ENCODE measurements around the gene TRMT44. TPM values are rescaled to one million over a fixed set of nuclear protein-coding genes. Genes with fewer than 3 reads are reported as not detected.

Gene TRMT44, protein sequence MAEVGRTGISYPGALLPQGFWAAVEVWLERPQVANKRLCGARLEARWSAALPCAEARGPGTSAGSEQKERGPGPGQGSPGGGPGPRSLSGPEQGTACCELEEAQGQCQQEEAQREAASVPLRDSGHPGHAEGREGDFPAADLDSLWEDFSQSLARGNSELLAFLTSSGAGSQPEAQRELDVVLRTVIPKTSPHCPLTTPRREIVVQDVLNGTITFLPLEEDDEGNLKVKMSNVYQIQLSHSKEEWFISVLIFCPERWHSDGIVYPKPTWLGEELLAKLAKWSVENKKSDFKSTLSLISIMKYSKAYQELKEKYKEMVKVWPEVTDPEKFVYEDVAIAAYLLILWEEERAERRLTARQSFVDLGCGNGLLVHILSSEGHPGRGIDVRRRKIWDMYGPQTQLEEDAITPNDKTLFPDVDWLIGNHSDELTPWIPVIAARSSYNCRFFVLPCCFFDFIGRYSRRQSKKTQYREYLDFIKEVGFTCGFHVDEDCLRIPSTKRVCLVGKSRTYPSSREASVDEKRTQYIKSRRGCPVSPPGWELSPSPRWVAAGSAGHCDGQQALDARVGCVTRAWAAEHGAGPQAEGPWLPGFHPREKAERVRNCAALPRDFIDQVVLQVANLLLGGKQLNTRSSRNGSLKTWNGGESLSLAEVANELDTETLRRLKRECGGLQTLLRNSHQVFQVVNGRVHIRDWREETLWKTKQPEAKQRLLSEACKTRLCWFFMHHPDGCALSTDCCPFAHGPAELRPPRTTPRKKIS
- polyA plus RNA-seq (2013, experiment 1 of 2), result 9.0 TPM
- 12.2 TPM for polyA plus RNA-seq (2013, experiment 2 of 2)

DNA sequence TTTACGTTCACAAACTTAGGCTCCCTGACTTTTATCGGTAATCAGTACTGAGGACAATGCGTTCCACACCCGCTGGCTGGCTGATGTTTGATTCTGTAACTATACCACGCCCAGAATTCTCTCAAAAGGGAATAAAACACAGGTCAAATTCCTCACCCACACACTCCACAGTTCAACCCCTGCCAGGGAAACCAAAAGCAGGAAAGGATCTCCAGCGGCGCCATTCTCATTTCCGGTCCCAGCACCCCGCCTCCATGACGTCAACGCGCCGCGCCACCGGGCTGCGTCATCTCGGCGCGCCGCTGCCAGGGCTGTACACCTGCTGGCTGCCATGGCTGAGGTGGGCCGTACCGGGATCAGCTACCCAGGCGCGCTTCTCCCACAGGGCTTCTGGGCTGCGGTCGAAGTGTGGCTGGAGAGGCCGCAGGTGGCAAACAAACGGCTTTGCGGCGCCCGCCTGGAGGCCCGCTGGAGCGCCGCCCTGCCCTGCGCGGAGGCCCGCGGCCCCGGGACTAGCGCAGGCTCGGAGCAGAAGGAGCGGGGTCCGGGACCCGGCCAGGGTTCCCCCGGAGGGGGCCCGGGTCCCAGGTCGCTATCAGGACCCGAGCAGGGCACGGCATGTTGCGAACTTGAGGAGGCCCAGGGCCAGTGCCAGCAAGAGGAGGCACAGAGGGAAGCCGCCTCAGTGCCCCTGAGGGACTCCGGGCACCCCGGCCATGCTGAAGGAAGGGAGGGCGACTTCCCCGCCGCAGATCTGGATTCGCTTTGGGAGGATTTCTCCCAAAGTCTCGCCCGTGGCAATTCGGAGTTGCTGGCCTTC is at the start of gene TRMT44, which contains the start of gene ACOX3:
TSS of gene TRMT44 (plus strand) at position 286 of the 820 bp plus-strand sequence. CDS start at position 332, 46 bp downstream.
TSS of gene ACOX3 (minus strand) at position 232 of the 820 bp plus-strand sequence. CDS start 24,202 bp downstream, outside the sequence.
- Histone ChIP-seq H3K27ac (ENCODE audit: low read depth, low read length) (peak within 1 kb of the TSS; percentile 88), H3K36me3 (ENCODE audit: insufficient read depth, low read length) (no peaks in the 10 kb centered on the region), H3K4me1 (ENCODE audit: insufficient read depth, low read length) (peaks cover 11% of the 10 kb centered on the region; the same call in 1 of the 2 replicates)

DNA sequence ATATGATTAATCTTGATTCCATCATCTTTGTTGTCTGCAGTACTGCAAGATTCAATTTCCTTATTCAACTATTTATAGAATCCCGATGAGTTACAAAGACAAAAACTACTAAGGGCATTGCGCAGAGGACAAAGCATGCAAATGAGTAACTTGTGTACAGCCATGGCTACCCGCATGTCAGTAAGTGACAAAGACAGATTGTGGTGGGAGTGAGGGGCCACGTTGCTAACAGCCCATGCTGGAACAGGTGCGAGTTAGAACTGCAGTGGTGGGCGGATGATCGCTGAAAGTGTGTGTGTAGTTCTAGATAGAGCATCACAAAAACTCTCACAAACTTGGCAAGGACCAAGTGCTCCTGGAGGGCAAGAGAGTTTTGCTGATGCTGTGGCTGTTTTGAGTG is 49.5 kb upstream of the TRMT44 start:
- H3K4me1 ChIP-seq (ENCODE audit: insufficient read depth, low read length), result peaks cover 8% of the 10 kb centered on the region; the same call in 1 of the 2 replicates
- no peaks in the 10 kb centered on the region for H3K9me3 ChIP-seq (ENCODE audit: insufficient read depth, low read depth, low read length)
- H3K36me3 ChIP-seq (ENCODE audit: insufficient read depth, low read length), result no peaks in the 10 kb centered on the region
- no peak overlapping the region for H3K9ac ChIP-seq (ENCODE audit: low read depth, low read length)
- no peak overlapping the region for H3K27ac ChIP-seq (ENCODE audit: low read depth, low read length)
- H3K4me3 ChIP-seq (ENCODE audit: low read length), result no peak overlapping the region
- 92% methylated on average over 7 of the region's 7 CpGs for WGBS
- no peaks in the 10 kb centered on the region for H3K27me3 ChIP-seq (ENCODE audit: insufficient read depth, low read length)

More for the DNA sequence above, at the start of gene TRMT44, which contains the start of gene ACOX3:
- Histone ChIP-seq H3K27me3 (ENCODE audit: insufficient read depth, low read length) (no peaks in the 10 kb centered on the region), H3K4me3 (ENCODE audit: low read length) (peak within 1 kb of the TSS; percentile 71), H3K9ac (ENCODE audit: low read depth, low read length) (peak within 1 kb of the TSS; percentile 76), H3K9me3 (ENCODE audit: insufficient read depth, low read depth, low read length) (peaks cover 5% of the 10 kb centered on the region; the same call in 1 of the 2 replicates)
- WGBS, result under 1% methylated on average over 60 of the region's 60 CpGs

DNA sequence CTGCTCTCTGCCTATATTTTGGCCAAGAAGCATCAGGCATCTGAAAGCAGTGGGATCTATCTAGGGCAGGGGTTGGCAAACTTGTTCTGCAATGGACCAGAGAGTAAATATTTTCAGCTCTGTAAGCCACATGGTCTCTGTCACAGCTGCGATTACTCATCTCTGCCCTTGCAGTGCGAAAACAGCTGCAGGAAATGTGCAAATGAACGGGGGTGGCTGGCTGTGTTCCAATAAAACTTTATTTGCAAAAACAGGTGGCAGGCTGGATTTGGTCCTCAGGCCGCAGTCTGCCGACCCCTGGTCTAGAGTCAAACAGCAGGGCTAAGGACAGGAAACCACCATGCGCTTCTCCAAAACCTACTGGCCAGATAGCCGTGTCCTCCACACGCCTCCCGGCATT is 48.6 kb upstream of the TRMT44 start:
- Histone ChIP-seq H3K27me3 (ENCODE audit: insufficient read depth, low read length) (no peaks in the 10 kb centered on the region), H3K4me3 (ENCODE audit: low read length) (no peak overlapping the region), H3K9ac (ENCODE audit: low read depth, low read length) (no peak overlapping the region), H3K36me3 (ENCODE audit: insufficient read depth, low read length) (no peaks in the 10 kb centered on the region), H3K27ac (ENCODE audit: low read depth, low read length) (no peak overlapping the region), H3K9me3 (ENCODE audit: insufficient read depth, low read depth, low read length) (no peaks in the 10 kb centered on the region), H3K4me1 (ENCODE audit: insufficient read depth, low read length) (peaks cover 10% of the 10 kb centered on the region; the same call in 1 of the 2 replicates)
- WGBS, result 92% methylated on average over 9 of the region's 9 CpGs

DNA sequence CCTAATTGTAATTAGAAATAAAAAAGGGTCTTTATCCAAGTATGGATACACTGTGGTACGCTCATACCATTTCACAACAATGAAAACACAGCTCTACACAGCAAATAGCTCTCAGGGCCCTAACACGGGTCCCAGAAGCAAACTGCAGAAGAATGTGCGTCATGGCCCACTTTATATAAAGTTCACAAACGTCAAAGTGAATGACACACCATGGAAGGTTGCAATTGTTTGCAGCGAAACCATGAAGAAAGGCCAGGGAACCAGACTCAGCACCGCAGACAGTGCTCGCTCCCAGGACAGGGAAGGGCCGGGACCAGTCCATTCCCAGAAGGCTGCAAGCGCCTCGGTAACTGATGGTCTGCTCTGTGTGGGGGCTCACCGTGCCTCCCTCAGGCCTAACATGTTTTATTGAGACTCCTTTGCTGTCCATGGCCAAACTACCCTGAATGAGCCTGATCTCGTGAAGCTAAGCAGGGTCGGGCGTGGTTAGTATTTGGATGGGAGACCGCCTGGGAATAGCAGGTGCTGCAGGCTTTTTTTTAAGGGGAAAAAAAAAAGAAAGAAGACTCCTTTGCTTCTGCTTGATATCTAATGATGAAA is 47.9 kb upstream of the TRMT44 start:
- Histone ChIP-seq H3K4me3 (ENCODE audit: low read length) (no peak overlapping the region), H3K9ac (ENCODE audit: low read depth, low read length) (no peak overlapping the region), H3K36me3 (ENCODE audit: insufficient read depth, low read length) (no peaks in the 10 kb centered on the region), H3K9me3 (ENCODE audit: insufficient read depth, low read depth, low read length) (no peaks in the 10 kb centered on the region), H3K27me3 (ENCODE audit: insufficient read depth, low read length) (no peaks in the 10 kb centered on the region), H3K27ac (ENCODE audit: low read depth, low read length) (no peak overlapping the region), H3K4me1 (ENCODE audit: insufficient read depth, low read length) (peaks cover 13% of the 10 kb centered on the region; the same call in 1 of the 2 replicates)
- WGBS, result 85% methylated on average over 15 of the region's 15 CpGs

DNA sequence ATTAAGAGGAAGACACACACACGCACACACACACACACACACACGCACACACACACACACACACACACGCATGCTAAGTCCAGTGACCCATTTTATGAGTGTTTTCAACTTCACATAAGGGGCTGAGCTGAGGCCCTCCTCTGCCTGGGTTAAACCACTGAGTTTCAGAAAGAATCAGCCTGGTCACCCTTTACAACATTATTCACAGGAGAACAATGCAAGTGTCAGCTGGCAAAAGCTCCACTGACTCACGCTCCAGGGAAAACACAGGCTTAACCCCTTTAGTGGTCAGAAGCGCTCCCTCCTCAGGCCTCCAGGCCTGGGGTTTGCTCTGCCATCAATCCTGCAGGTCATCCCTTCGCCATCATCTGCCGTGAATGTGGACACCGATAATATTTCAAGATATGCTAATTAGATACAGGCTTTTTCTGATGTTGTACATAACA is 47.0 kb upstream of the TRMT44 start:
- H3K27me3 ChIP-seq (ENCODE audit: insufficient read depth, low read length), result no peaks in the 10 kb centered on the region
- no peak overlapping the region; the same call in 1 of the 2 replicates for H3K9ac ChIP-seq (ENCODE audit: low read depth, low read length)
- no peaks in the 10 kb centered on the region for H3K9me3 ChIP-seq (ENCODE audit: insufficient read depth, low read depth, low read length)
- 74% methylated on average over 8 of the region's 8 CpGs for WGBS
- H3K27ac ChIP-seq (ENCODE audit: low read depth, low read length), result no peak overlapping the region
- H3K4me1 ChIP-seq (ENCODE audit: insufficient read depth, low read length), result peaks cover 13% of the 10 kb centered on the region; the same call in 1 of the 2 replicates
- H3K4me3 ChIP-seq (ENCODE audit: low read length), result no peak overlapping the region
- no peaks in the 10 kb centered on the region for H3K36me3 ChIP-seq (ENCODE audit: insufficient read depth, low read length)

DNA sequence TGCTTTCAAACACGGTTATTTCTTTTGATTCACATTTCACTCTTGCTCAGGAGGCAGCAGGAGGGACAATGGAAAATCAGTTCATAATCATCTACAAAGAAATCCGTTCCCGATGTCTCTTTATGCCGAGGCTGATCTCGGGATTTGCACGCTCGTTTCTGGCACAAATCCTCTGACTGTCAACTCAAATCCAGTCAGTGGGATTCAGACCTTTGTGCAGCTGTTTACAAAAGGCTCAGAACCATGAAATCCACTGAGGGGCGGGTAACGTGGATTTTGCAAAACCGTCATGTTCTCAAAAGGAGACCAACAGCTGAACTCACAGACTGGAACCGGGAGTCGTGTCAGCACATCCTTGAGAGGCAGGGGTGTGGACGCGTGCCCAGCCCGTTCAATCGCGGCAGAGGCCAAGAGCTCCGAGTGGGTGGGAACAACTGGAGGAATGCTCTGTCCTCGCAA is 46.5 kb upstream of the TRMT44 start:
- H3K4me1 ChIP-seq (ENCODE audit: insufficient read depth, low read length), result peaks cover 13% of the 10 kb centered on the region; the same call in 1 of the 2 replicates

DNA sequence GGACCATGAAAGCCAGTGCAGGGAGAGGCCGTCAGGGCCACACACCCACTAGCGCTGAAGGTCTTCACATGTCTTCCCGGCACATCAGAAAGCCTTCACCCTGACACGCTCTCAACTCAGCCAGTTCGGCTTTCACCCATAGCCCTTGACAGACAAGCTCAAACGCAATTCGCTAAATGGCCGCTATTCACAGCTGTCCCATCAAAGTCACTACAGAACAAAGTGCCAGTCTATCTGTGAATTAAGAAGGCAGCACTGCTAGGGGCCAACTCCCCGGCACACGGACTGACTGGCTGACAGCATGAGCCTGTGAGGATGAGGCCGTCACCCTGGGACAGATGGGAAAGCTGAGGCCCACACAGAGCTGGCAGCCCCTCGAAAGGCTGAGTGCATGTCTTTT is 45.8 kb upstream of the TRMT44 start:
- peaks cover 13% of the 10 kb centered on the region; the same call in 1 of the 2 replicates for H3K4me1 ChIP-seq (ENCODE audit: insufficient read depth, low read length)
- no peaks in the 10 kb centered on the region for H3K9me3 ChIP-seq (ENCODE audit: insufficient read depth, low read depth, low read length)
- no peaks in the 10 kb centered on the region for H3K27me3 ChIP-seq (ENCODE audit: insufficient read depth, low read length)
- no peak overlapping the region for H3K27ac ChIP-seq (ENCODE audit: low read depth, low read length)
- H3K36me3 ChIP-seq (ENCODE audit: insufficient read depth, low read length), result no peaks in the 10 kb centered on the region
- no peak overlapping the region for H3K9ac ChIP-seq (ENCODE audit: low read depth, low read length)
- WGBS, result 92% methylated on average over 12 of the region's 12 CpGs
- H3K4me3 ChIP-seq (ENCODE audit: low read length), result no peak overlapping the region

More for the DNA sequence above, 46.5 kb upstream of the TRMT44 start:
- Histone ChIP-seq H3K27me3 (ENCODE audit: insufficient read depth, low read length) (no peaks in the 10 kb centered on the region), H3K9me3 (ENCODE audit: insufficient read depth, low read depth, low read length) (no peaks in the 10 kb centered on the region), H3K4me3 (ENCODE audit: low read length) (no peak overlapping the region), H3K9ac (ENCODE audit: low read depth, low read length) (peak overlapping the region; percentile 22; the same call in 1 of the 2 replicates), H3K36me3 (ENCODE audit: insufficient read depth, low read length) (no peaks in the 10 kb centered on the region), H3K27ac (ENCODE audit: low read depth, low read length) (no peak overlapping the region)
- WGBS, result 91% methylated on average over 19 of the region's 19 CpGs

DNA sequence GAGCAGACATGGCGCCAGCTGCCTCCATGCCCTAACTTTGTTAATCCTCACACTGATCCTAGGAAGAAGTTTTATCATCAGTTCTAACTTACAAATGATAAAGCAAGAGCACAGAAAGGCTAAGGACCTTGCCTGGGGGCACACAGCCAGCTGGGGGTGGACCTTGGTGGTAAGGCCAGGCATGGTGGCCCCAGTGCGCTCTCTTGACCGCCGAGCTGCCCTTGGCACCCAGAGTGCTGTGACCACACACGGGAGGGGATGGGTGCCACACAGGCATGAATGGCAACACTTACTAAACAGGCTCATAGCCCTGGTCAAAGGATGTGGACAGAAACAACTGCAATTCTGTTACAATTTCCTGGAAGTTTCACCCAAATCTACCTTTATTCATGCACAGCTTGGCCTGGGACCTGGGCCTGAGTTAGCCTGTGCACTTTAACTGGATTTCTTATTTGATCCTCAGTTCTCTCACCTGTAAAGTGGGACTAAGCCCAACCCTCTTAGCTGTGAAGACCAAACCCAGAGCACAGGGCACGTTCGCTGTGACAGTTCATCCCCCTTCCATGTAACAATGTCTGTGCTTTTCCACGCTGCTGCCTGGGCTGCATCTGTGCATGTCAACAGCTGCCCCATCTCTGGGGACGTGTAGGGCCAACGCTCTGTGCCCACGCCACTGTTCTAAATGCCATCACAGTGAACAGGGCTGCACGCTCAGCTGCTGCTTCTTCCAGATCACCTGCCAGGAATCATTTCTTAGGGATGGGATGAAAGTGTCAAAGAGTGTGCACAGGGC is 44.9 kb upstream of the TRMT44 start:
- 96% methylated on average over 12 of the region's 12 CpGs for WGBS
- H3K9ac ChIP-seq (ENCODE audit: low read depth, low read length), result no peak overlapping the region

DNA sequence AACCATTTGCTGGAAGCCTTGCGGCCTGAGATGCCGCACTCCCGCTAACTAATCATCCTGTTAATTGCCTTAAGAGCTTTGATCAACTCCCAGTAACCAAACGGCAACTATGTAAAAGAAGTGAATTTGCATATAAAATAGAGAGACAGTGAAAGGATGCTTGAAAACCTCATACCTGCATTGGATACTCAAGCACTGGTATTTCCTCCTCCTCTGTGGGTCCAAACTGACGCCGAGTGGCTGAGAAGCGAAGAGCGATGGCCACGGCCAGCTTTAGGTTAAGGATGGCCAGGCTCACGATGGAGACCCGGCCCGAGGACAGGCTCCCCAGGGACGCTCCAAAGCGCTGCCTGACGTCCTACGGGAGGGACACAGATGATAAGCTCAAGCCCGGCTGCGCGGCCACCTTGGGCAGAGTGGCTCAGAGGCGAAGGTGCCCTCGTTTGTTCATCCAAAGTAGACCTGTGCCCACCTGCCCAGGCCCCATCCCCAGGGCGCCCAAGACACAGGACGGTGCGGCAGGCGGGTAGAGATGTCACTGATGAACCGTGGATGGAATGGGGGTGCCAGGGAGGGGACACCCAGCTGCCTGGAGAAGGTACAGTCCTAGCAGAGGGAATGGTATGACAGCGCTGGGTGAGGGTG is 43.7 kb upstream of the TRMT44 start:
- Histone ChIP-seq H3K27me3 (ENCODE audit: insufficient read depth, low read length) (no peaks in the 10 kb centered on the region), H3K36me3 (ENCODE audit: insufficient read depth, low read length) (no peaks in the 10 kb centered on the region), H3K9me3 (ENCODE audit: insufficient read depth, low read depth, low read length) (no peaks in the 10 kb centered on the region), H3K9ac (ENCODE audit: low read depth, low read length) (no peak overlapping the region), H3K27ac (ENCODE audit: low read depth, low read length) (no peak overlapping the region), H3K4me1 (ENCODE audit: insufficient read depth, low read length) (peaks cover 13% of the 10 kb centered on the region; the same call in 1 of the 2 replicates), H3K4me3 (ENCODE audit: low read length) (no peak overlapping the region)
- WGBS, result 74% methylated on average over 27 of the region's 27 CpGs

More for the DNA sequence above, 44.9 kb upstream of the TRMT44 start:
- H3K27me3 ChIP-seq (ENCODE audit: insufficient read depth, low read length), result no peaks in the 10 kb centered on the region
- H3K9me3 ChIP-seq (ENCODE audit: insufficient read depth, low read depth, low read length), result no peaks in the 10 kb centered on the region
- peaks cover 13% of the 10 kb centered on the region; the same call in 1 of the 2 replicates for H3K4me1 ChIP-seq (ENCODE audit: insufficient read depth, low read length)
- no peaks in the 10 kb centered on the region for H3K36me3 ChIP-seq (ENCODE audit: insufficient read depth, low read length)
- no peak overlapping the region for H3K4me3 ChIP-seq (ENCODE audit: low read length)
- no peak overlapping the region for H3K27ac ChIP-seq (ENCODE audit: low read depth, low read length)

Measured in HUES64 (cell line).